ENCODE measurements around the gene MRPL24.

DNA sequence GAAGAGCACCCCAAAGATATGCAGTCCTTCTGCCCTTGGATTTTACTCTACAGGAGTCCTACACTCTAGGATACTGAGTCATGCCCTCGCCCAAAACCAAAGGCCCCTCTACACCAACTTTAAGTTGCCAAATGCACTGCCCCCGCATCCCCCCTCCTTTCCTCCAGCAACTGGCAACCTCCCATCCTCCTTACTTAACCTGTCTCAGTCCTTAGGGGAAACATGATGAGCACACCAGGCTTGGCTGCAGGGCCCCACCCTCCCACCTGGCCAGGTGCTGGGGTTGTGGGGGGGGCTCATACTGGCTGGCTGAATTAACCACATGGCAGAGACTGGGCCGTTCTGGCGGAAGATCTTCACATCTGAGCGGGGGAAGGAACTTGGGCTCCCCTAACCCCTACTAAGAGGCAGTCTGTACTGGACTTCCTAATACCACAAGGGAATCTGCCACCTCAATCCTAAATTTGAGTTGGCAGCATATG lies 9.3 kb upstream of the MRPL24 start:
- TF ChIP-seq, protein P1, sequence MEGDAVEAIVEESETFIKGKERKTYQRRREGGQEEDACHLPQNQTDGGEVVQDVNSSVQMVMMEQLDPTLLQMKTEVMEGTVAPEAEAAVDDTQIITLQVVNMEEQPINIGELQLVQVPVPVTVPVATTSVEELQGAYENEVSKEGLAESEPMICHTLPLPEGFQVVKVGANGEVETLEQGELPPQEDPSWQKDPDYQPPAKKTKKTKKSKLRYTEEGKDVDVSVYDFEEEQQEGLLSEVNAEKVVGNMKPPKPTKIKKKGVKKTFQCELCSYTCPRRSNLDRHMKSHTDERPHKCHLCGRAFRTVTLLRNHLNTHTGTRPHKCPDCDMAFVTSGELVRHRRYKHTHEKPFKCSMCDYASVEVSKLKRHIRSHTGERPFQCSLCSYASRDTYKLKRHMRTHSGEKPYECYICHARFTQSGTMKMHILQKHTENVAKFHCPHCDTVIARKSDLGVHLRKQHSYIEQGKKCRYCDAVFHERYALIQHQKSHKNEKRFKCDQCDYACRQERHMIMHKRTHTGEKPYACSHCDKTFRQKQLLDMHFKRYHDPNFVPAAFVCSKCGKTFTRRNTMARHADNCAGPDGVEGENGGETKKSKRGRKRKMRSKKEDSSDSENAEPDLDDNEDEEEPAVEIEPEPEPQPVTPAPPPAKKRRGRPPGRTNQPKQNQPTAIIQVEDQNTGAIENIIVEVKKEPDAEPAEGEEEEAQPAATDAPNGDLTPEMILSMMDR (IDR thresholded peaks at IDR 0.05; ENCODE audit: low read length), result no peak
- TF ChIP-seq EZH2phosphoT487 (IDR thresholded peaks at IDR 0.05; ENCODE audit: low read length), result no peak
- no peak for TF ChIP-seq EZH2 (optimal IDR thresholded peaks at IDR 0.05; ENCODE audit: low read depth, low read length)

Measured in MM.1S (cell line).